ENCODE measurements around the gene WDR90. TPM values are rescaled to one million over a fixed set of nuclear protein-coding genes. Genes with fewer than 3 reads are reported as not detected.

WDR90 gene
- total RNA-seq, 2 experiments from 2014 or later = 87.3 to 89.6 TPM

GRCh38 chr16:649631-650030 lies 466 bp downstream of the WDR90 start:
- CTCF ChIA-PET = interaction anchor here (2.3 to 2.4 kb wide), 2 partner anchors 13 to 18 kb away, joined by 9 to 14 read pairs; partner anchors contain the start of genes METTL26 and RHOT2
- POLR2A ChIA-PET = interaction anchor here (0.7 to 1.6 kb wide), 4 partner anchors 13 to 26 kb away, joined by 3 to 5 read pairs (median 4); partner anchors contain the start of genes METTL26 and RHBDL1

GRCh38 chr16:651844-652243 lies 2.7 kb downstream of the WDR90 start:
- CTCF ChIA-PET = no interaction called here
- POLR2A ChIA-PET = no interaction called here

- POLR2A ChIA-PET = no interaction called here
- CTCF ChIA-PET = interaction anchor here (1.0 kb wide), 1 partner anchor 15 kb away, joined by 3 read pairs; no protein-coding TSS in a partner anchor
These were observed 3.5 kb downstream of the WDR90 start for GRCh38 chr16:652454-653305.

- CTCF ChIA-PET = no interaction called here
- POLR2A ChIA-PET = no interaction called here
These were observed 4.9 kb downstream of the WDR90 start for GRCh38 chr16:654034-654433.

- CTCF ChIA-PET = no interaction called here
- POLR2A ChIA-PET = no interaction called here
These were observed 8.3 kb downstream of the WDR90 start for GRCh38 chr16:657487-657886.

GRCh38 chr16:658679-659571 lies 9.8 kb downstream of the WDR90 start:
- ChIA-PET POLR2A (no interaction called here), CTCF (interaction anchor here (0.6 to 1.0 kb wide), 2 partner anchors 9 to 71 kb away, joined by 3 to 4 read pairs; partner anchors contain the start of gene RHOT2)

GRCh38 chr16:659618-660017 lies 10.5 kb downstream of the WDR90 start:
- ChIA-PET POLR2A (no interaction called here), CTCF (interaction anchor here (1.0 kb wide), 1 partner anchor 8 kb away, joined by 3 read pairs; the partner anchor contains the start of gene RHOT2)

- CTCF ChIA-PET = no interaction called here
- POLR2A ChIA-PET = no interaction called here
These were observed 10.9 kb downstream of the WDR90 start for GRCh38 chr16:660132-660458.

- ChIA-PET CTCF (no interaction called here), POLR2A (no interaction called here)
These were observed 11.5 kb downstream of the WDR90 start for GRCh38 chr16:660459-661183.

- ChIA-PET POLR2A (no interaction called here), CTCF (interaction anchor here (1.2 kb wide), 1 partner anchor 23 kb away, joined by 3 read pairs; the partner anchor contains the start of gene JMJD8)
These were observed 12.1 kb downstream of the WDR90 start for GRCh38 chr16:661184-661821.

GRCh38 chr16:662095-662494 lies 12.9 kb downstream of the WDR90 start:
- CTCF ChIA-PET = interaction anchor here (1.1 to 1.5 kb wide), 3 partner anchors 12 to 22 kb away, joined by 3 to 4 read pairs (median 3); partner anchors contain the start of gene JMJD8
- POLR2A ChIA-PET = no interaction called here

GRCh38 chr16:662597-662996 lies 13.4 kb downstream of the WDR90 start:
- POLR2A ChIA-PET = no interaction called here
- CTCF ChIA-PET = interaction anchor here (1.1 to 1.5 kb wide), 2 partner anchors 11 to 14 kb away, joined by 3 to 4 read pairs; no protein-coding TSS in a partner anchor

GRCh38 chr16:666572-666971 lies 17.4 kb downstream of the WDR90 start:
- POLR2A ChIA-PET = interaction anchor here (1.2 kb wide), 1 partner anchor 17 kb away, joined by 3 read pairs; the partner anchor contains the start of gene WDR90
- CTCF ChIA-PET = interaction anchor here (2.7 kb wide), 1 partner anchor 12 kb away, joined by 25 read pairs; the partner anchor contains the start of gene STUB1

- ChIA-PET CTCF (interaction anchor here (0.7 to 2.7 kb wide), 8 partner anchors 8 to 121 kb away, joined by 3 to 25 read pairs (median 3); partner anchors contain the start of genes CHTF18, RPUSD1, STUB1 and WDR24), POLR2A (interaction anchor here (1.2 to 1.8 kb wide), 4 partner anchors 9 to 53 kb away, joined by 3 to 5 read pairs (median 4); partner anchors contain the start of gene WDR90)
These were observed 18.1 kb downstream of the WDR90 start for GRCh38 chr16:667113-667779.

- CTCF ChIA-PET = interaction anchor here (0.7 to 2.7 kb wide), 12 partner anchors 9 to 121 kb away, joined by 3 to 25 read pairs (median 3); partner anchors contain the start of genes CCDC78, CHTF18, RPUSD1 and STUB1
- POLR2A ChIA-PET = interaction anchor here (0.6 to 1.8 kb wide), 6 partner anchors 9 to 1298 kb away, joined by 3 to 5 read pairs (median 3); partner anchors contain the start of gene WDR90
These were observed 18.8 kb downstream of the WDR90 start, which contains the start of gene RHOT2 for GRCh38 chr16:667780-668518. RHOT2 (plus strand) TSS chr16:668132; CDS start chr16:668200, 68 bp downstream.

- CTCF ChIA-PET = interaction anchor here (1.0 to 2.7 kb wide), 9 partner anchors 10 to 120 kb away, joined by 3 to 25 read pairs (median 3); partner anchors contain the start of genes CCDC78, CHTF18, JMJD8 and RPUSD1
- POLR2A ChIA-PET = interaction anchor here (0.6 to 1.8 kb wide), 5 partner anchors 8 to 1298 kb away, joined by 3 to 5 read pairs (median 3); partner anchors contain the start of genes JMJD8 and WDR90
These were observed 19.5 kb downstream of the WDR90 start for GRCh38 chr16:668519-669171.
